Stimulated activated CD8-positive, alpha-beta memory T cell treated with anti-CD3 and anti-CD28 coated beads, Interleukin-4, amount 100 ng/mL, for 1 hour (primary cell): Measurements from ENCODE around the gene ATP6V0E2.
"Not testable (repeated sequence)": the region's sequence is repeated elsewhere in the genome, so short reads cannot be mapped to it uniquely, and the experiment has no call there.

Source experiments
- DNase-seq, 2 donors: peaks; one replicate each; pipeline ENCODE4 v3.0.0-alpha.2; 2020; ENCODE audit warnings: low read depth in 2 of 2, low spot score in 1 of 2

ATP6V0E2 gene

GRCh38 chr7:149877890-149878522, 4.2 kb downstream of the ATP6V0E2 start:
- no peak for DNase-seq

GRCh38 chr7:149878523-149878921, 4.8 kb downstream of the ATP6V0E2 start:
- DNase-seq = no peak

GRCh38 chr7:149879271-149879743, 5.5 kb downstream of the ATP6V0E2 start:
- DNase-seq = no peak

- DNase-seq = no peak
Measured at GRCh38 chr7:149879766-149880637, 6.2 kb downstream of the ATP6V0E2 start.

- DNase-seq = no peak
Measured at GRCh38 chr7:149880638-149881311, 7.0 kb downstream of the ATP6V0E2 start.

DNA sequence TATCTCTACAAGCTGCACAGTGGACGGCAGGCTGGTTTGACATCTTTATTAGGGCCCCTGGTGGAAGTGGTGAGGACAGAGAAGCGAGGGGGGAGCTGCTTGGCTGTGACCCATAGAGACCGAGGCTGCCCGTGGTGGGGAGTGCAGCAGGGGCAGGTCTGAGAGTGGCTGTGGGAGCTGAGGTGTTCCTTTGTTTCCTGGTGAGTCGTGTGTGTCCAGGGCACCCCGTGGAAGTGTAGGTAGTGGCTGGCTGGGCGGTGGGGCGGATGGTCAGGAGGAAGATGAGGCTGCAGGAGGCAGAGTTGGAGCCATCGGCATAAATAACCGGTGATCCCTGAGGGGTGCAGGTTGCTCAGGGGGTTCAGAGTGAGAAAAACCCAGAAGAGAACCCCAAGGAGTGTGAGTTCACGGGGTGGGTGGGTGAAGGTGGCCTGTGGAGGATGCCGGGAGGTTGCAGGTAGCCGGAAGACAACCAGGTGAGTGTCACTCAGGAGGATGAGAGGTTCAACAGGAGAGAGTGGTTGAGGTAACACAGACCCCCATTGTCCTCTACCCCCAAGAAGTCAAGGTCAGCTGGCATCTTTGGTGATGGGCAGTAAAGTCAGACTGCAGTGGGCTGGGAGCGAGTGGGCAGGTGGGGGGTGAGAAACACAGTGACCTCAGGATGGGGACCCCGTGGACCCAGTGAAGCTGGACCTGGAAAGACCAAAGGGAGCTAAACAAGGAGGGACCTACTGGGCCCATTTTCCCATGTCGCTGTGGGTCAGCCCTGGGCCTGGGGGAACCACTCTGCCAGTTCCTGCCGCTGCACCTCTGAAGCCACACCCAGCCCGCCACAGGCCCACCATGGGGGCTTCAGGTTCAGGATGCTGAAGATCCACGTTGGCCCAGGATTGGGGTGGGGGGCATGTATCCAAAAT, 7.8 kb downstream of the ATP6V0E2 start:
- DNase-seq = no peak

DNA sequence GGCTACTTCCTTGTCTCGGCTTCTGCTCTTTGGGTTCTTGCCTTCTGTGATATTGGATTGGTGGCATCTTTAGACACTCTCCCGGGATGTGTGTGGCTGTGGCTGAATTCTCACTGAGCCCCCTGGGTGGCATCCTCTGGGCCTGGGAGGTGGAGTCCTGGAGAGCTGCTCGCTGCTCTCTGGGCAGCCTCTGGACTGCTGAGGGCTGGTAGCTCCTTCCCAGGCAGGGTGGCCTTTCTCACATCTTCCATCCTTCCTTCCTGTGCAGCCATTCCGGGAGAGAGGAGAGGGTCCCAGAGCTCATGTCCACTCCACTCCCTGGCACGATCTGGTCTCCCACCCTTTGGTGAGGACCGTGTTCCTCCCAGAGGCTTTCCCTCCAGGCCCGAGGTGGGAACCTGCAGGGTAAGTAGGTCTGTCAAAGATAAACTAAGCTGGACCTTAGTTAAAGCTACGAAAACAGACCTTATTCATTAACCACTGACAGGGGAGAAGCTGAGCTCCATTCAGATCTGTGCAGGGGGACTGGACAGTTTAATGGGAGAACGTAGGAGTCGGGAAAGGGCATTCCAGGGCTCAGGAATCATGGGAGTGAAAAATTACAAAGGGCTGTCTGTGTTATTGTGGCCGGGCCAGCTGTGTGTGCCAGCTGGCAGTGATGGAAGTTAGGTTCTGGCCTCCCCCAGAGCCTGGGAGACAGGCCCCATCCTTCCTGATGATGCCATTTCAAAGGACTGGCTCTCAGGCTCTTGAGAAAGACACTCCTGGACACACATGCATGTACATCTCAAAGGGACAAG, 8.7 kb downstream of the ATP6V0E2 start:
- no peak for DNase-seq

GRCh38 chr7:149883048-149883438, 9.3 kb downstream of the ATP6V0E2 start:
- no peak for DNase-seq

DNA sequence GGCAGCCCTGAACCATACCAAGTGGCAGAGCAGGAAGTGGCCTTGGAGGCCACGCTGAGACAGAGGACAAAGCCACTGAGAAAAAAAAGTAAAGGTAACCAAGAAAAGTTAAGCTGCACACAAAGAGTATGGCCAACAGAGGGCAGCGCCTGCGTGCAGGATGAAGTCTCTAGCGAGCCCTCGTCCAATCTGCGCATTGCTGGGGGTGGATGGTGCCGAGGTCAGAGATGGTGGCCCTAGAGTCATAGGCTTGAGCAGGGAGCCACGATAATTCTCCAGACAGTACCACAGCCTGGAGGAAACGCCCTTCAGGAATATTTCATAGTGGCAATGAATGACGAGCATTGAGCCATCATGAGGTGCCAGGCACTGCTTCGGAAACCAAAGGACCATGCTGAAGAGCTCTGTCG, 9.7 kb downstream of the ATP6V0E2 start:
- no peak for DNase-seq

- DNase-seq = no peak
Measured at GRCh38 chr7:149884016-149884415, 10.2 kb downstream of the ATP6V0E2 start.

GRCh38 chr7:149884541-149884940, 10.8 kb downstream of the ATP6V0E2 start:
- DNase-seq = no peak

GRCh38 chr7:149885191-149886017, 11.6 kb downstream of the ATP6V0E2 start:
- no peak for DNase-seq

- DNase-seq = no peak
Measured at GRCh38 chr7:149886018-149886415, 12.2 kb downstream of the ATP6V0E2 start.

GRCh38 chr7:149887311-149887710, 13.5 kb downstream of the ATP6V0E2 start:
- no peak for DNase-seq

- not testable (repeated sequence) for DNase-seq
Measured at GRCh38 chr7:149890715-149891114, 16.9 kb downstream of the ATP6V0E2 start.

DNA sequence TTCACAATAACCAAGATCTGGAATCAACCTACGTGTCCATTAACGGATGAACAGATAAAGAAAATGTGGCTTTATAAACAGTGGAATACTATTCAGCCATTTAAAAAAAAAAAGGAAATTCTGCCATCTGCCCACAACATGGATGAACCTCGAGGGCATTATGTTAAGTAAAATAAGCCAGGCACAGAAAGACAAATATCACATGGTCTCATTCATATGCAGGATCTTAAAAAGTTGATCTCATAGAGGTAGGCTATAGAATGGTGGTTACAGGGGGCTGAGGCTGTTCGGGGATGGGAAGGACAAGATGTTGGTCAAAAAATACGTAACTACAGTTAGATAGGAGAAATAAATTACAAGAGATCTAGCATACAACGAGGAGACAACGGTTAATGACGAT, 21.2 kb downstream of the ATP6V0E2 start:
- DNase-seq = not testable (repeated sequence)

- not testable (repeated sequence) for DNase-seq
Measured at GRCh38 chr7:149907776-149908376, 34.1 kb downstream of the ATP6V0E2 start.

DNA sequence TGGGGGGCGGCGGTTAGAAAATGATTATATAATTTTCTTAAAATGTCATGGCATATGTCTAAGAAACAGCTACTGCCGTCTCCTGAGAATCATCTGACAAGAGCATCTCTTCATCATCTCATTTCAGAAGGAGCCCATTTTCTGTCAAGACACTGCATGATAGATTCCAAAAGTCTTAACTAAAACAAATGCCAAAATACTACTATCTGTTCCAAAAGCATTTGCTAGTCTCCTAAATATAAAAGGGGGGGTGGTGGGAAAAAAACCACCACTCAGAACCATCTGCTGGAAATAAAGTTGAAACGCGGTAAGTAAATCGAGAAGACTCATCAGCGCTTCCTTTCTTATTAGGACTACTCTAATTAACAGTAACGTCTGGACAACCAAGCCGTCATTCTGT, 36.5 kb downstream of the ATP6V0E2 start:
- DNase-seq = not testable (repeated sequence)

DNA sequence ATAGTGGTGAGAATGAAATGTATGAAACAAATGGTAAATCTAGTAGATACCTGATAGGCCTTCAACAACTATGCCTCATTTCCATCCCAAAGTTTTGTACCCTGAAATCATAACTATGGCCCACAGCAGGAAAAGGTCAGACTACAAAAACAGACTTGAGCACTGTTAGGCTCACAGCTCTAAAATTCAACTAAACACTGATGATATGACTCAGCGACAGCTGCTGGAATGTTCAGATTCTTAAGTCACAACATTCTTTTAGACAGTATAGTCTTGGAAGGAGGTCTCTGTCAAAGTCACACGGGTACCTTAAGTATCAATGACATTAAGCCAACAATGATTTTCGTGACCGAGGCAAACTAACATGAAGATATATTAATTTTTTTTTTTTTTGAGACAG, 38.4 kb downstream of the ATP6V0E2 start:
- not testable (repeated sequence) for DNase-seq
